ENCODE measurements around the gene CCDC146. TPM values are rescaled to one million over a fixed set of nuclear protein-coding genes. Genes with fewer than 3 reads are reported as not detected.
"Not testable (repeated sequence)": the region's sequence is repeated elsewhere in the genome, so short reads cannot be mapped to it uniquely, and the experiment has no call there.

Gene CCDC146
- total RNA-seq (2012; rRNA removed) = 0.76 and 0.87 TPM in 2 replicates

DNA sequence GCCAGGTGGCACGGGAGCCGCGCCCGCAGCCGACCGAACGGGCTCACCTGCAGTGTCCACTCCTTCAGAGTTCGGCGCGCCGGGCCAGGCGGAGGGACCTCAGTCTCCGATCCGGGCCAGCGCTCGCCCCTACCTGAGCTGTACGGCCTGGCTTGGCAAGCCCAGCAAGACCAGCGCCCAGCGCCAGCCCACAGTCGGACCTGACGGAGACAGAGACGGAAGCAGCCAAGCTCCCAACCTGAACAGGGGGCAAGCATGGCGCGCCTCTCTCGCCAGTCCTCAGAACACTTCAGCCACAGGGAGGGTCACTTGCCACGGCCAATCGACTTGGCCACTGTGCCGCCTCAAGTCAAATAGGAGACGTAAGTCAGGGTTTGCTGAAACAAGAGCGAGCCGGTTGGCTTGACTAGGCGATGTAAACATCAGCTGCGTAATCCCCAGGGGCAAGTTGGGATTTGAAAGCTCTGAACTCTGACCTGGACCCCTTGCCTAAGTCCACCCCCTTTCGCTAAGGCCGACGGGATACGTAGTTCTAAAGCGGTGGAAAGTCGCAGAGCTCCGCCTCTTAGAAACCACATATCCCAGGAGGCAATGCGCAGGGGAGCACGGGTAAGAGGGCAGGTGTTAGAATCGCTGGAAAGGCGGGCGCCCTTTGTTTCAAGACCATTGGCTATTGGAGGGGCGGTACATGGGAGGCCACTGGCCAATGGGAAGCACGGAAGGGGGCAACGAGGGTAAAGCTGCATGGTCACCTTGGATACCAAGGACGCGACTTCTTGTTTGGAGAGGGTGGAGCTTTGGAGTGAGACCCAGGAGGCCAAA is at the start of gene CCDC146:
CCDC146 (plus strand) TSS at position 756 of the 822 bp plus-strand sequence. CDS start 45,054 bp downstream, outside the sequence.
- Histone ChIP-seq H3K4me3 (ENCODE audit: low read length) (peak within 1 kb of the TSS; percentile 92), H3K9ac (ENCODE audit: low read depth, low read length) (peak within 1 kb of the TSS; percentile 80), H3K4me2 (ENCODE audit: low read length) (peak within 1 kb of the TSS; percentile 87)
- H3K4me1 ChIP-seq (ENCODE audit: control insufficient read depth, insufficient read depth, low read length); H3K9me3 ChIP-seq (replicated peaks; ENCODE audit: low read length); H3K36me3 ChIP-seq (ENCODE audit: insufficient read depth, low read length); H3K27me3 ChIP-seq (ENCODE audit: control insufficient read depth, insufficient read depth, low read length): not testable (repeated sequence)

DNA sequence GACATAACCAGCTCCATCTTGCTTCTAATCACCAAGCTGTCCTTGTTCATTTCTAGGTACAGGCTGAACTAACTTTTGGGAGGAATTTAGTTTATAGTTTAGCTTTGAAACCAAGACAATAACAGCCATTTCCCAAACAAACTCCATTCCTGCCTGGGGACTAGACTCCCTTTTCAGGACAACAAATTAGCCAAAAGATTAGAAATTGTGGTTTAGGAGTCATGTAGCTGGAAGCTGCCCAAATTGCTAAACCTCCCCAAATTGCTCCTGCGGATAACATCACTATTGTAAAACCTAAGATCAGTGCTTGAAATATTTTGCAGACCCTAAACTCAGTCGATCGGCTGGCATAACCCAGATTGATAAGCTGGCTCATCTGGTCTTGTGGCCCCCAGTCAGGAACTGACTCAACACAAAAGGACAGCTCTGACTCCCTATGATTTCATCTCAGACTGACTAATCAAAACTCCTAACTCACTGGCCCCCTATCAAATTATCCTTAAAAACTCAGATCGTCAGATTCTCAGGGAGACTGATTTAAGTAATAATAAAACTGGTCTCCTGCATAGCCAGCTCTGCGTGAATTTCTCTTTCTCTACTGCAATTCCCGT is 47.5 kb upstream of the CCDC146 start:
- H3K4me2 ChIP-seq (ENCODE audit: low read length); H3K4me1 ChIP-seq (ENCODE audit: control insufficient read depth, insufficient read depth, low read length); H3K27me3 ChIP-seq (ENCODE audit: control insufficient read depth, insufficient read depth, low read length); H3K36me3 ChIP-seq (ENCODE audit: insufficient read depth, low read length); H3K4me3 ChIP-seq (ENCODE audit: low read length); H3K9ac ChIP-seq (ENCODE audit: low read depth, low read length); H3K9me3 ChIP-seq (replicated peaks; ENCODE audit: low read length): not testable (repeated sequence)

DNA sequence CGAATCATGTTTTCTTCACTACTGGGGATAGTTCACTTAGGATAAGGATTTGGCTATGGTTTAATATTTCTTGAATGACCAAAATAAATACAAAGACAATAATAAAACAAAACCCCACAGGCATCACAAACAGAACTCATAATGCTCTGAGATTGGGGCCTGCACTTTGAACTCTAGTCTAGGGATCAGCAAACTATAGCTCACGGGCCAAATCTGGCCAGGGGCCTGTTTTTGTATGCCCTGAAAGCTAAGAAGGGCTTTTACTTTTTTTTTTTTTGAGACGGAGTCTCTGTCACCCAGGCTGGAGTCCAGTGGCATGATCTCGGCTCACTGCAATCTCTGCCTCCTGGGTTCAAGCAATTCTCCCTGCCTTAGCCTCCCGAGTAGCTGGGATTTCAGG is 45.4 kb upstream of the CCDC146 start:
- H3K9ac ChIP-seq (ENCODE audit: low read depth, low read length); H3K4me1 ChIP-seq (ENCODE audit: control insufficient read depth, insufficient read depth, low read length); H3K36me3 ChIP-seq (ENCODE audit: insufficient read depth, low read length); H3K4me2 ChIP-seq (ENCODE audit: low read length); H3K4me3 ChIP-seq (ENCODE audit: low read length); H3K27me3 ChIP-seq (ENCODE audit: control insufficient read depth, insufficient read depth, low read length); H3K9me3 ChIP-seq (replicated peaks; ENCODE audit: low read length): not testable (repeated sequence)

- not testable (repeated sequence) for H3K9me3 ChIP-seq (replicated peaks; ENCODE audit: low read length); H3K4me3 ChIP-seq (ENCODE audit: low read length); H3K4me2 ChIP-seq (ENCODE audit: low read length); H3K9ac ChIP-seq (ENCODE audit: low read depth, low read length); H3K27me3 ChIP-seq (ENCODE audit: control insufficient read depth, insufficient read depth, low read length); H3K4me1 ChIP-seq (ENCODE audit: control insufficient read depth, insufficient read depth, low read length); H3K36me3 ChIP-seq (ENCODE audit: insufficient read depth, low read length)
Observed at GRCh38 chr7:77079112-77079511, 43.3 kb upstream of the CCDC146 start.

GRCh38 chr7:77079624-77080023 is 42.8 kb upstream of the CCDC146 start:
- not testable (repeated sequence) for H3K9me3 ChIP-seq (replicated peaks; ENCODE audit: low read length); H3K9ac ChIP-seq (ENCODE audit: low read depth, low read length); H3K36me3 ChIP-seq (ENCODE audit: insufficient read depth, low read length); H3K4me1 ChIP-seq (ENCODE audit: control insufficient read depth, insufficient read depth, low read length); H3K4me3 ChIP-seq (ENCODE audit: low read length); H3K27me3 ChIP-seq (ENCODE audit: control insufficient read depth, insufficient read depth, low read length); H3K4me2 ChIP-seq (ENCODE audit: low read length)

DNA sequence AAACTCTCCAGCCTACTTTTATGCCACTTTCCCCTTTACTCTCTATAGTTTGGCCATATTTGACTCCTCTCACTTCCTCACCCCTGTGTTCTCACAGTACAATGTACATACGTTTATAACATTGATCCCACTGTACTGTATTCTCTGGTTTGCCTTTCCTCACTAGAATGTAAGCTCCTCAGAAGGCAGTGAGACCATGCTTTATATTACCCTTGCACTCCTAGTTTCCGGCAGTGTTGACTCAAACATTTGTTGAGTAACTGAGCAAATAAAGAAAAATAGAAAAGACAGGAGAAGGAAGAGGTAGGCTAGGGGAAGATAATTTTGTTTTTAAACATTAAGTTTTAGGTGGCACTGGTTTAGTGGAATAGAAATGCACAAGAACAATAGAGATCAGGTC is 42.2 kb upstream of the CCDC146 start:
- H3K9me3 ChIP-seq (replicated peaks; ENCODE audit: low read length); H3K36me3 ChIP-seq (ENCODE audit: insufficient read depth, low read length); H3K27me3 ChIP-seq (ENCODE audit: control insufficient read depth, insufficient read depth, low read length); H3K4me3 ChIP-seq (ENCODE audit: low read length); H3K9ac ChIP-seq (ENCODE audit: low read depth, low read length); H3K4me1 ChIP-seq (ENCODE audit: control insufficient read depth, insufficient read depth, low read length); H3K4me2 ChIP-seq (ENCODE audit: low read length): not testable (repeated sequence)

GRCh38 chr7:77082192-77082591 is 40.2 kb upstream of the CCDC146 start:
- not testable (repeated sequence) for H3K9me3 ChIP-seq (replicated peaks; ENCODE audit: low read length); H3K4me2 ChIP-seq (ENCODE audit: low read length); H3K27me3 ChIP-seq (ENCODE audit: control insufficient read depth, insufficient read depth, low read length); H3K4me3 ChIP-seq (ENCODE audit: low read length); H3K9ac ChIP-seq (ENCODE audit: low read depth, low read length); H3K36me3 ChIP-seq (ENCODE audit: insufficient read depth, low read length); H3K4me1 ChIP-seq (ENCODE audit: control insufficient read depth, insufficient read depth, low read length)

DNA sequence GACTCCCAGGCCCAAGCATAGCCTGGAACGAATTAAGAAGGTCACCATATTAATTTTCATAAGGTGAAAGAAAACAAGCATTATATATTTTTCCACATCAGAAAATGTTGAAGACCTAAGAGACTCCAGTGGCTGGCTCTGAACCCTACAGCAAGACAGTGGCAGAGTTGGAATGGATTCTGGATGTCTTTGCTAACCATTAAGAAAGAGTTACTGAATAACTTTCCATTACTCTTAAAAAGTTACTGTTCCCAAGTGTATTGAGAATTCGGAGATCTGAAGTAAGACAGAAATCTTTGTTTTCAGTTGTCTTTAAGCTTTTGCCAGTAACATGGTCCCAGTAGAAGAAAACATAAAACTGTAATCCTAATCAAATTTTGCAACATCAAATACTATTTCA is 30.1 kb upstream of the CCDC146 start:
- H3K9ac ChIP-seq (ENCODE audit: low read depth, low read length); H3K27me3 ChIP-seq (ENCODE audit: control insufficient read depth, insufficient read depth, low read length); H3K9me3 ChIP-seq (replicated peaks; ENCODE audit: low read length); H3K4me3 ChIP-seq (ENCODE audit: low read length); H3K4me1 ChIP-seq (ENCODE audit: control insufficient read depth, insufficient read depth, low read length); H3K36me3 ChIP-seq (ENCODE audit: insufficient read depth, low read length); H3K4me2 ChIP-seq (ENCODE audit: low read length): not testable (repeated sequence)

GRCh38 chr7:77100501-77100900 is 21.9 kb upstream of the CCDC146 start:
- H3K4me3 ChIP-seq (ENCODE audit: low read length); H3K36me3 ChIP-seq (ENCODE audit: insufficient read depth, low read length); H3K9me3 ChIP-seq (replicated peaks; ENCODE audit: low read length); H3K4me2 ChIP-seq (ENCODE audit: low read length); H3K27me3 ChIP-seq (ENCODE audit: control insufficient read depth, insufficient read depth, low read length); H3K9ac ChIP-seq (ENCODE audit: low read depth, low read length); H3K4me1 ChIP-seq (ENCODE audit: control insufficient read depth, insufficient read depth, low read length): not testable (repeated sequence)

DNA sequence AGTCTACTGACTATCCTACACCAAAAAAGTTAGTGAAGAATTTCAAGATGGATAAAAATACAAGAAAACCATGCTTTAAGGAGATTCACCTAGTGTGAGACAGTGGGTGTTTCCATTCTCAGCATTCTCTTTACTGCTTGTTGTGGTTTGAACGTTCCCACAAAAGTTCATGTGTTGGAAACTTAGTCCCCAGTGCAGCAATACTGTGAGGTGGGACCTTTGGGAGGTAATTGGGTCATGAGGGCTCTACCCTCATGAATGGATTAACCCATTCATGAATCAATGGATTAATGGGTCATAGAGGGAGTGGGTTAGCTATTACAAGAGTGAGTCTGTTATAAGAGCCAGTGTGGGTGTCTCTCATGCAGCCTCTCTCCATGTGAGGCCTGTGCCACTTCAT is 21.2 kb upstream of the CCDC146 start:
- H3K9ac ChIP-seq (ENCODE audit: low read depth, low read length); H3K4me2 ChIP-seq (ENCODE audit: low read length); H3K27me3 ChIP-seq (ENCODE audit: control insufficient read depth, insufficient read depth, low read length); H3K9me3 ChIP-seq (replicated peaks; ENCODE audit: low read length); H3K4me1 ChIP-seq (ENCODE audit: control insufficient read depth, insufficient read depth, low read length); H3K4me3 ChIP-seq (ENCODE audit: low read length); H3K36me3 ChIP-seq (ENCODE audit: insufficient read depth, low read length): not testable (repeated sequence)

- H3K4me2 ChIP-seq (ENCODE audit: low read length); H3K9ac ChIP-seq (ENCODE audit: low read depth, low read length); H3K4me3 ChIP-seq (ENCODE audit: low read length); H3K9me3 ChIP-seq (replicated peaks; ENCODE audit: low read length); H3K4me1 ChIP-seq (ENCODE audit: control insufficient read depth, insufficient read depth, low read length); H3K27me3 ChIP-seq (ENCODE audit: control insufficient read depth, insufficient read depth, low read length); H3K36me3 ChIP-seq (ENCODE audit: insufficient read depth, low read length): not testable (repeated sequence)
Observed at GRCh38 chr7:77102671-77103070, 19.7 kb upstream of the CCDC146 start.

- not testable (repeated sequence) for H3K27me3 ChIP-seq (ENCODE audit: control insufficient read depth, insufficient read depth, low read length); H3K4me2 ChIP-seq (ENCODE audit: low read length); H3K4me3 ChIP-seq (ENCODE audit: low read length); H3K4me1 ChIP-seq (ENCODE audit: control insufficient read depth, insufficient read depth, low read length); H3K9ac ChIP-seq (ENCODE audit: low read depth, low read length); H3K36me3 ChIP-seq (ENCODE audit: insufficient read depth, low read length); H3K9me3 ChIP-seq (replicated peaks; ENCODE audit: low read length)
Observed at GRCh38 chr7:77105904-77106303, 16.5 kb upstream of the CCDC146 start.
